HAP-1 (cell line): ENCODE data around the gene TBC1D24.

Source experiments
- DNase-seq, 2 experiments: peaks; one replicate each; pipeline ENCODE4 v3.0.0-alpha.2; 2016 to 2020; ENCODE audit warnings: low spot score in 2 of 2
- H3K27me3 ChIP-seq: fragments of 250-450 bp; sonication (Bioruptor Pico); 2 replicates; pipeline ENCODE4 v1.5.1; 2020; ENCODE audit warnings: low read depth, mild to moderate bottlenecking, moderate library complexity
- H3K36me3 ChIP-seq: fragments of 250-450 bp; sonication (Bioruptor Pico); replicated peaks from 2 replicates; pipeline ENCODE4 v1.5.1; 2020; ENCODE audit warnings: mild to moderate bottlenecking
- H3K4me1 ChIP-seq: fragments of 250-450 bp; sonication (Bioruptor Pico); 2 replicates; pipeline ENCODE4 v1.5.1; 2020; ENCODE audit warnings: mild to moderate bottlenecking
- H3K4me3 ChIP-seq: fragments of 250-450 bp; sonication (Bioruptor Pico); 2 replicates; pipeline ENCODE4 v1.5.1; 2020; ENCODE audit warnings: mild to moderate bottlenecking, moderate library complexity
- H3K9me3 ChIP-seq: fragments of 250-450 bp; sonication (Bioruptor Pico); 2 replicates; pipeline ENCODE4 v1.5.1; 2020; ENCODE audit warnings: mild to moderate bottlenecking, moderate library complexity
- in situ Hi-C: fragments of 300-500 bp; cut with MboI; formaldehyde crosslinking; loops from 3 replicates; pipeline ENCODE4 v1.14.3; 2020; ENCODE audit warnings: low sequenced_read_pairs, inconsistent platforms, mixed read lengths

TBC1D24 gene

GRCh38 chr16:2486645-2487516 is 12.0 kb downstream of the TBC1D24 start:
- in situ Hi-C loops: no loop called here
- no peaks in the 10 kb centered on the region for H3K9me3 ChIP-seq
- H3K27me3 ChIP-seq: no peaks in the 10 kb centered on the region
- H3K4me3 ChIP-seq: no peak overlapping the region
- H3K36me3 ChIP-seq: no peaks in the 10 kb centered on the region
- no peaks in the 10 kb centered on the region for H3K4me1 ChIP-seq
- no peak for DNase-seq

- Histone ChIP-seq H3K4me1 (no peaks in the 10 kb centered on the region), H3K9me3 (no peaks in the 10 kb centered on the region), H3K27me3 (no peaks in the 10 kb centered on the region), H3K36me3 (no peaks in the 10 kb centered on the region), H3K4me3 (no peak overlapping the region)
- no peak for DNase-seq
- in situ Hi-C loops: no loop called here
Measured at GRCh38 chr16:2487517-2487842, 12.6 kb downstream of the TBC1D24 start.

- Histone ChIP-seq H3K4me3 (no peak overlapping the region), H3K36me3 (no peaks in the 10 kb centered on the region), H3K27me3 (no peaks in the 10 kb centered on the region), H3K4me1 (no peaks in the 10 kb centered on the region), H3K9me3 (no peaks in the 10 kb centered on the region)
- no peak for DNase-seq
- in situ Hi-C loops: no loop called here
Measured at GRCh38 chr16:2487903-2488531, 13.1 kb downstream of the TBC1D24 start.

GRCh38 chr16:2489581-2489980 is 14.7 kb downstream of the TBC1D24 start:
- Histone ChIP-seq H3K36me3 (no peaks in the 10 kb centered on the region), H3K4me1 (no peaks in the 10 kb centered on the region), H3K9me3 (no peaks in the 10 kb centered on the region), H3K27me3 (no peaks in the 10 kb centered on the region), H3K4me3 (no peak overlapping the region)
- in situ Hi-C loops: no loop called here
- no peak for DNase-seq

GRCh38 chr16:2490190-2491105 is 15.5 kb downstream of the TBC1D24 start:
- Histone ChIP-seq H3K4me3 (no peak overlapping the region), H3K9me3 (no peaks in the 10 kb centered on the region), H3K4me1 (no peaks in the 10 kb centered on the region), H3K27me3 (no peaks in the 10 kb centered on the region), H3K36me3 (no peaks in the 10 kb centered on the region)
- no peak for DNase-seq
- in situ Hi-C loops: no loop called here

GRCh38 chr16:2492292-2492691 is 17.4 kb downstream of the TBC1D24 start:
- Histone ChIP-seq H3K9me3 (no peaks in the 10 kb centered on the region), H3K4me1 (no peaks in the 10 kb centered on the region), H3K4me3 (no peak overlapping the region), H3K36me3 (peaks cover 10% of the 10 kb centered on the region), H3K27me3 (no peaks in the 10 kb centered on the region)
- in situ Hi-C loops: no loop called here
- no peak for DNase-seq

- Histone ChIP-seq H3K4me1 (no peaks in the 10 kb centered on the region), H3K9me3 (no peaks in the 10 kb centered on the region), H3K4me3 (no peak overlapping the region), H3K27me3 (no peaks in the 10 kb centered on the region), H3K36me3 (peaks cover 13% of the 10 kb centered on the region)
- in situ Hi-C loops: no loop called here
- DNase-seq: no peak
Measured at GRCh38 chr16:2493605-2494004, 18.7 kb downstream of the TBC1D24 start.

- no peak overlapping the region for H3K4me3 ChIP-seq
- no peaks in the 10 kb centered on the region for H3K4me1 ChIP-seq
- DNase-seq: no peak
- no peaks in the 10 kb centered on the region for H3K27me3 ChIP-seq
- H3K36me3 ChIP-seq: peaks cover 13% of the 10 kb centered on the region
- in situ Hi-C loops: no loop called here
- H3K9me3 ChIP-seq: no peaks in the 10 kb centered on the region
Measured at GRCh38 chr16:2494616-2495015, 19.7 kb downstream of the TBC1D24 start.

- in situ Hi-C loops: no loop called here
- Histone ChIP-seq H3K9me3 (no peaks in the 10 kb centered on the region), H3K36me3 (peaks cover 13% of the 10 kb centered on the region), H3K27me3 (no peaks in the 10 kb centered on the region), H3K4me3 (no peak overlapping the region), H3K4me1 (no peaks in the 10 kb centered on the region)
- DNase-seq: no peak
Measured at GRCh38 chr16:2495041-2495440, 20.1 kb downstream of the TBC1D24 start.

GRCh38 chr16:2496223-2497115 is 21.5 kb downstream of the TBC1D24 start:
- Histone ChIP-seq H3K9me3 (no peaks in the 10 kb centered on the region), H3K4me1 (peaks cover 2% of the 10 kb centered on the region; the same call in 1 of the 2 replicates), H3K4me3 (no peak overlapping the region), H3K27me3 (no peaks in the 10 kb centered on the region), H3K36me3 (peaks cover 13% of the 10 kb centered on the region)
- DNase-seq: no peak
- in situ Hi-C loops: no loop called here

GRCh38 chr16:2497116-2497630 is 22.2 kb downstream of the TBC1D24 start:
- in situ Hi-C loops: no loop called here
- no peak for DNase-seq
- no peaks in the 10 kb centered on the region for H3K27me3 ChIP-seq
- peaks cover 5% of the 10 kb centered on the region; the same call in 1 of the 2 replicates for H3K4me1 ChIP-seq
- peaks cover 13% of the 10 kb centered on the region for H3K36me3 ChIP-seq
- H3K9me3 ChIP-seq: no peaks in the 10 kb centered on the region
- H3K4me3 ChIP-seq: no peak overlapping the region

GRCh38 chr16:2497695-2498484 is 23.0 kb downstream of the TBC1D24 start:
- Histone ChIP-seq H3K4me1 (peaks cover 5% of the 10 kb centered on the region; the same call in 1 of the 2 replicates), H3K27me3 (no peaks in the 10 kb centered on the region), H3K9me3 (no peaks in the 10 kb centered on the region), H3K4me3 (no peak overlapping the region), H3K36me3 (peaks cover 13% of the 10 kb centered on the region)
- in situ Hi-C loops: no loop called here
- no peak for DNase-seq
